IMR-90 (cell line): ENCODE results near the gene RAI1. TPM values are rescaled to one million over a fixed set of nuclear protein-coding genes. Genes with fewer than 3 reads are reported as not detected.

Source experiments
- ATAC-seq: fragments of 200-7000 bp; cut with Tn5 transposase; 2 replicates; pipeline ENCODE4 v1.9.1; 2020; ENCODE audit warnings: low read depth, mild to moderate bottlenecking, moderate library complexity
- BruUV-seq: library from RNA; stranded (reverse); fragments of 400-500 nt; replicated peaks from 2 replicates; lab custom pipeline; 2021; lab: Mats Ljungman, UMichigan
- CTCF ChIA-PET: fragments of 300-600 bp; formaldehyde crosslinking; extraction: SDS; loops from one replicate; lab custom pipeline; 2021; ENCODE audit warnings: antibody characterized with exemption; lab: Yijun Ruan, JAX
- POLR2A ChIA-PET: fragments of 300-600 bp; sonication (Branson Sonifier 250); formaldehyde crosslinking; loops from one replicate; lab custom pipeline; 2022; ENCODE audit warnings: antibody characterized with exemption; ENCODE audit not compliant: unreplicated experiment; lab: Charles Lee
- DNase-seq: peaks from one replicate; pipeline ENCODE4 v3.0.0; 2013
- H2AFZ ChIP-seq: replicated peaks from 2 replicates; pipeline ENCODE3; 2013; ENCODE audit warnings: low read length, mild to moderate bottlenecking; ENCODE audit not compliant: poor library complexity
- H2AK5ac ChIP-seq: 2 replicates; pipeline ENCODE4 v1.6.1; 2013; ENCODE audit warnings: low read depth, low read length, inconsistent platforms
- H2AK9ac ChIP-seq: replicated peaks from 2 replicates; pipeline ENCODE3; 2013; ENCODE audit warnings: mild to moderate bottlenecking, low read depth, low read length, moderate library complexity; ENCODE audit not compliant: poor library complexity
- H2BK120ac ChIP-seq: 2 replicates; pipeline ENCODE4 v1.6.1; 2013; ENCODE audit warnings: low read depth, low read length, inconsistent platforms
- H2BK15ac ChIP-seq: 3 replicates; pipeline ENCODE4 v1.6.1; 2013; ENCODE audit warnings: low read depth, low read length, inconsistent platforms
- H2BK20ac ChIP-seq: 2 replicates; pipeline ENCODE4 v1.6.1; 2013; ENCODE audit warnings: low read depth, mild to moderate bottlenecking, inconsistent platforms, low read length, moderate library complexity
- H2BK5ac ChIP-seq: 2 replicates; pipeline ENCODE4 v1.6.1; 2013; ENCODE audit warnings: mild to moderate bottlenecking, low read depth, low read length, inconsistent platforms; ENCODE audit not compliant: poor library complexity, severe bottlenecking
- H3K14ac ChIP-seq: replicated peaks from 2 replicates; pipeline ENCODE4 v1.6.1; 2013; ENCODE audit warnings: low read depth, low read length, inconsistent platforms
- H3K18ac ChIP-seq: 2 replicates; pipeline ENCODE4 v1.6.1; 2013; ENCODE audit warnings: low read depth, low read length, control low read depth
- H3K23ac ChIP-seq: 2 replicates; pipeline ENCODE4 v1.6.1; 2013; ENCODE audit warnings: low read depth, low read length, inconsistent platforms
- H3K27ac ChIP-seq: 2 replicates; pipeline ENCODE4 v1.5.1; 2013; ENCODE audit warnings: mild to moderate bottlenecking, control low read depth, low read length; ENCODE audit not compliant: insufficient read depth
- H3K27me3 ChIP-seq: 2 replicates; pipeline ENCODE4 v1.6.1; 2013; ENCODE audit warnings: low read length; ENCODE audit not compliant: control insufficient read depth, insufficient read depth
- H3K36me3 ChIP-seq: 2 replicates; pipeline ENCODE4 v1.6.1; 2013; ENCODE audit warnings: low read length, mixed read lengths; ENCODE audit not compliant: control insufficient read depth, insufficient read depth
- H3K4ac ChIP-seq: 2 replicates; pipeline ENCODE4 v1.6.1; 2013; ENCODE audit warnings: low read depth, low read length, inconsistent platforms
- H3K4me1 ChIP-seq: 2 replicates; pipeline ENCODE4 v1.6.1; 2013; ENCODE audit warnings: low read length, mixed read lengths; ENCODE audit not compliant: control insufficient read depth, insufficient read depth
- H3K4me2 ChIP-seq: 2 replicates; pipeline ENCODE4 v1.6.1; 2013; ENCODE audit warnings: low read depth, mild to moderate bottlenecking, control low read depth, low read length, moderate library complexity
- H3K4me3 ChIP-seq: 2 replicates; pipeline ENCODE4 v1.5.1; 2013; ENCODE audit warnings: low read depth, mild to moderate bottlenecking, control low read depth, low read length, moderate library complexity; ENCODE audit not compliant: insufficient read depth
- H3K56ac ChIP-seq: 2 replicates; pipeline ENCODE4 v1.6.1; 2013; ENCODE audit warnings: low read length, inconsistent platforms; ENCODE audit not compliant: insufficient read depth; ENCODE audit errors: extremely low read depth
- H3K79me1 ChIP-seq, 2 experiments: 2 replicates each; pipeline ENCODE4 v1.6.1; 2013; ENCODE audit warnings: low read length in 2 of 2, inconsistent platforms in 1 of 2, low read depth in 1 of 2
- H3K9ac ChIP-seq: 2 replicates; pipeline ENCODE4 v1.6.1; 2013; ENCODE audit warnings: low read depth, low read length, control low read depth
- H3K9me1 ChIP-seq: 2 replicates; pipeline ENCODE4 v1.6.1; 2013; ENCODE audit warnings: low read length, inconsistent platforms; ENCODE audit not compliant: insufficient read depth
- H3K9me3 ChIP-seq: 2 replicates; pipeline ENCODE4 v1.6.1; 2013; ENCODE audit warnings: low read length; ENCODE audit not compliant: control insufficient read depth, insufficient read depth
- H4K20me1 ChIP-seq: 2 replicates; pipeline ENCODE4 v1.6.1; 2013; ENCODE audit warnings: low read length, inconsistent platforms; ENCODE audit not compliant: insufficient read depth
- H4K5ac ChIP-seq: 2 replicates; pipeline ENCODE4 v1.6.1; 2013; ENCODE audit warnings: mild to moderate bottlenecking, low read depth, low read length, control low read depth
- H4K8ac ChIP-seq, 2 experiments: 2 replicates each; pipeline ENCODE4 v1.6.1; 2013; ENCODE audit warnings: low read depth in 2 of 2, low read length in 2 of 2, control low read depth in 1 of 2, inconsistent platforms in 1 of 2
- H4K91ac ChIP-seq: 2 replicates; pipeline ENCODE4 v1.6.1; 2013; ENCODE audit warnings: low read depth, low read length, inconsistent platforms; ENCODE audit not compliant: insufficient read depth
- BHLHE40 ChIP-seq: fragments of 150-350 bp; IDR thresholded peaks from 2 replicates; pipeline ENCODE4 v1.6.1; 2016; ENCODE audit warnings: mild to moderate bottlenecking, low read depth, low read length
- CEBPB ChIP-seq: IDR thresholded peaks from 2 replicates; pipeline ENCODE4 v1.6.1; 2012; ENCODE audit warnings: low read depth, low read length, improper control_type of control experiment
- CHD1 ChIP-seq: IDR thresholded peaks from 2 replicates; pipeline ENCODE4 v1.6.1; 2012; ENCODE audit warnings: low read depth, low read length, improper control_type of control experiment
- CTCF ChIP-seq: conservative IDR thresholded peaks from 2 replicates; pipeline ENCODE4 v1.5.1; 2012; ENCODE audit warnings: mild to moderate bottlenecking, low read depth, low read length, improper control_type of control experiment
- ELK1 ChIP-seq: fragments of 150-350 bp; IDR thresholded peaks from 2 replicates; pipeline ENCODE4 v1.6.1; 2016; ENCODE audit warnings: low read depth, mild to moderate bottlenecking, low read length, moderate library complexity, borderline replicate concordance
- FOS ChIP-seq: fragments of 150-350 bp; IDR thresholded peaks from 2 replicates; pipeline ENCODE4 v1.6.1; 2016; ENCODE audit warnings: low read depth, low read length
- MAFK ChIP-seq: IDR thresholded peaks from 2 replicates; pipeline ENCODE4 v1.6.1; 2012; ENCODE audit warnings: low read depth, low read length, improper control_type of control experiment
- MAZ ChIP-seq: IDR thresholded peaks from 2 replicates; pipeline ENCODE4 v1.6.1; 2012; ENCODE audit warnings: low read depth, mild to moderate bottlenecking, low read length, improper control_type of control experiment, moderate library complexity, borderline replicate concordance
- MXI1 ChIP-seq: IDR thresholded peaks from 2 replicates; pipeline ENCODE4 v1.6.1; 2012; ENCODE audit warnings: low read depth, mild to moderate bottlenecking, low read length, moderate library complexity, borderline replicate concordance
- NFE2L2 ChIP-seq: fragments of 150-350 bp; IDR thresholded peaks from 2 replicates; pipeline ENCODE4 v1.6.1; 2016; ENCODE audit warnings: low read depth, mild to moderate bottlenecking, low read length
- POLR2A ChIP-seq: IDR thresholded peaks from 2 replicates; pipeline ENCODE4 v1.6.1; 2012; ENCODE audit warnings: mild to moderate bottlenecking, low read depth, low read length
- RAD21 ChIP-seq: IDR thresholded peaks from 2 replicates; pipeline ENCODE4 v1.6.1; 2012; ENCODE audit warnings: low read length, improper control_type of control experiment
- RCOR1 ChIP-seq: IDR thresholded peaks from 2 replicates; pipeline ENCODE4 v1.6.1; 2012; ENCODE audit warnings: mild to moderate bottlenecking, low read length, improper control_type of control experiment; ENCODE audit not compliant: insufficient replicate concordance
- RFX5 ChIP-seq: IDR thresholded peaks from 2 replicates; pipeline ENCODE4 v1.8.0; 2012; ENCODE audit warnings: low read depth, mild to moderate bottlenecking, low read length, moderate library complexity
- SMC3 ChIP-seq: fragments of 150-350 bp; IDR thresholded peaks from 2 replicates; pipeline ENCODE4 v1.6.1; 2016; ENCODE audit warnings: low read depth, mild to moderate bottlenecking, antibody characterized with exemption, low read length, moderate library complexity
- USF2 ChIP-seq: fragments of 150-350 bp; IDR thresholded peaks from 2 replicates; pipeline ENCODE4 v1.6.1; 2017; ENCODE audit warnings: mild to moderate bottlenecking, antibody characterized with exemption, low read length, low read depth
- WGBS, 2 experiments: methylation state at CpG; one replicate each; pipeline versions ENCODE4 v1.1.5 to v1.1.7; 2013; ENCODE audit warnings: missing lambda C conversion rate in 2 of 2; ENCODE audit not compliant: insufficient read length in 1 of 2; ENCODE audit errors: extremely low coverage in 2 of 2; 5-methylcytosine and 5-hydroxymethylcytosine counted together
- dilution Hi-C: fragments of 300-500 bp; cut with HindIII; formaldehyde crosslinking; loops from one replicate; pipeline ENCODE4 v1.14.3; 2018; ENCODE audit warnings: low sequenced_read_pairs; ENCODE audit not compliant: unreplicated experiment
- in situ Hi-C: fragments of 300-500 bp; cut with MboI; formaldehyde crosslinking; loops from 3 replicates; pipeline ENCODE4 v1.14.3; 2019; ENCODE audit warnings: low sequenced_read_pairs, inconsistent platforms, mixed read lengths
- intact Hi-C: fragments of 100-400 bp; cut with micrococcal nuclease; formaldehyde crosslinking; loops from 2 replicates; pipeline ENCODE4 v1.10.0; 2022
- polyA plus RNA-seq, 3 experiments: library from polyadenylated mRNA; depleted of rRNA; stranded (reverse); fragments of >200 nt; gene quantifications; 2 replicates each; pipeline ENCODE4 v1.2.3, GENCODE V29; 2012; ENCODE audit warnings: low replicate concordance in 1 of 3
- total RNA-seq: library from RNA; depleted of rRNA; stranded (reverse); fragments of >200 nt; gene quantifications from 2 replicates; pipeline ENCODE4 v1.2.3, GENCODE V29; 2012

The RAI1 gene
- total and polyA plus RNA-seq, 2 of the 4 experiments (the other 2 are of a cell fraction): 1.8 to 10.5 TPM

GRCh38 chr17:17816831-17817551 lies 135.7 kb downstream of the RAI1 start:
- H3K9ac ChIP-seq: no peak overlapping the region
- H2AK9ac ChIP-seq: no peak overlapping the region
- H3K9me1 ChIP-seq: peaks cover 16% of the 10 kb centered on the region
- CTCF ChIA-PET: no interaction called here
- in situ Hi-C loops (no loop called here), dilution Hi-C loops (no loop called here), intact Hi-C loops (no loop called here)
- H3K36me3 ChIP-seq: peaks cover 64% of the 10 kb centered on the region
- H3K79me1 ChIP-seq: peaks cover 14 to 55% of the 10 kb centered on the region in 2 experiments
- H3K4me2 ChIP-seq: no peak overlapping the region
- TF ChIP-seq ELK1 (no peak), RFX5 (no peak), POLR2A (no peak), MXI1 (no peak), CTCF (no peak), RCOR1 (no peak), RAD21 (no peak), USF2 (no peak), FOS (no peak), BHLHE40 (no peak), CHD1 (no peak), CEBPB (no peak), SMC3 (no peak), NFE2L2 (no peak), MAFK (no peak), MAZ (no peak)
- POLR2A ChIA-PET: no interaction called here
- H3K9me3 ChIP-seq: no peaks in the 10 kb centered on the region
- H3K18ac ChIP-seq: no peak overlapping the region
- no TSS peak for BruUV-seq
- no peak overlapping the region for H2AFZ ChIP-seq
- H2BK15ac ChIP-seq: no peak overlapping the region
- H3K14ac ChIP-seq: no peak overlapping the region
- H4K5ac ChIP-seq: no peak overlapping the region
- H3K27ac ChIP-seq: no peak overlapping the region
- no peak overlapping the region for H2BK5ac ChIP-seq
- no peak overlapping the region for H4K8ac ChIP-seq
- H4K91ac ChIP-seq: no peak overlapping the region
- H3K23ac ChIP-seq: no peak overlapping the region
- H3K56ac ChIP-seq: no peak overlapping the region
- H2AK5ac ChIP-seq: no peak overlapping the region
- WGBS, 2 experiments: 89% methylated on average over 8 of the region's 24 CpGs; no CpG with 5 or more reads in 1 of the 2 experiments
- H2BK20ac ChIP-seq: no peak overlapping the region
- H3K4me1 ChIP-seq: peaks cover 26% of the 10 kb centered on the region
- no peak for DNase-seq
- no peak for ATAC-seq
- no peak overlapping the region for H3K4me3 ChIP-seq
- H3K4ac ChIP-seq: no peak overlapping the region
- H4K20me1 ChIP-seq: peaks cover 69% of the 10 kb centered on the region
- no peak overlapping the region for H2BK120ac ChIP-seq
- H3K27me3 ChIP-seq: no peaks in the 10 kb centered on the region
